HG03103 (cell line): ENCODE data around the gene ALG10.
A peak's percentile ranks its signal among the peaks of the same experiment; 100 is the strongest.
"Not testable (repeated sequence)": the region's sequence is repeated elsewhere in the genome, so short reads cannot be mapped to it uniquely, and the experiment has no call there.

ENCODE experiments used
- ATAC-seq: cut with Tn5 transposase; IDR thresholded peaks from one replicate; pipeline ENCODE4 v1.9.1; 2021; ENCODE audit warnings: low read depth; ENCODE audit not compliant: unreplicated experiment

ALG10 gene

DNA sequence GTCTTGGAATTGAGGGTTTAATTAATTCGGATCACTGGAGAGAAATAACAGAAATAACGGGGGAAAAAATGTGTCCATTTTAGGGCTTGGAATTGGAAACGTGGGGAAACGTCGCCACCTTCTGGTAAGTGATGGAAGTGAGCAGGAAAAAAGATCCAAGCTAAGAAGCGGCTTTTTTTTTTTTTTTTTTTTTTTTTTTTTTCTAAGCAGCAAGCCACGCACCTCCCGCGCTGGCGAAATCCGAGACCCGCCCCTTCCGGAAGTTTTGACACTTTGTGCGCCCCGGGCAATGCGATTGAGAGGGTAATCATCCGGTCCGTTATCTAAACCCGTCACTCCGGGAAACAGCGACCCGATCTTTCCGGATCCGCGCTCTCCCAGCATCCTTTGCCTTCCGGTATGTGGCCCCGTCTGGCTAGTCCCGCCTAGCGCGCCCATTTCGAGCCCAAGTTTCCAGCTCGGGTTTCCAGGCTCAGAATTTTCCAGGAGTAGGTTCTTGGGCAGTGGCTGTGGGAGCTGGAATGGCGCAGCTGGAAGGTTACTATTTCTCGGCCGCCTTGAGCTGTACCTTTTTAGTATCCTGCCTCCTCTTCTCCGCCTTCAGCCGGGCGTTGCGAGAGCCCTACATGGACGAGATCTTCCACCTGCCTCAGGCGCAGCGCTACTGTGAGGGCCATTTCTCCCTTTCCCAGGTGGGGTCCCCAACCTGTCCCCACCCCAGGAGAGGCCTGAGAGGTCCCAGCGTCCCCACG is at the start of gene ALG10:
Gene ALG10, plus strand, starts transcription at position 418 of the 752 bp plus-strand sequence. Its CDS starts 104 bp downstream, at position 522.
- peak; percentile 99 for ATAC-seq

DNA sequence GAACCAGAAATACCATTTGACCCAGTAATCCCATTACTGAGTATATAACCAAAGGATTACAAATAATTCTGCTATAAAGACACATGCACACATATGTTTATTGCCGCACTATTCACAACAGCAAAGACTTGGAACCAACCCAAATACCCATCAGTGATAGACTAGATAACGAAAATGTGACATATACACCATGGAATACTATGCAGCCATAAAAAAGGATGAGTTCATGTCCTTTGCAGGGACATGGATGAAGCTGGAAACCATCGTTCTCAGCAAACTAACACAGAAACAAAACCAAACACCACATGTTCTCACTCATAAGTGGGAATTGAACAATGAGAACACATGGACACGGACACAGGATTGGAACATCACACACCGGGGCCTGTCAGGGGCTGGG is 49.4 kb upstream of the ALG10 start:
- ATAC-seq: not testable (repeated sequence)

DNA sequence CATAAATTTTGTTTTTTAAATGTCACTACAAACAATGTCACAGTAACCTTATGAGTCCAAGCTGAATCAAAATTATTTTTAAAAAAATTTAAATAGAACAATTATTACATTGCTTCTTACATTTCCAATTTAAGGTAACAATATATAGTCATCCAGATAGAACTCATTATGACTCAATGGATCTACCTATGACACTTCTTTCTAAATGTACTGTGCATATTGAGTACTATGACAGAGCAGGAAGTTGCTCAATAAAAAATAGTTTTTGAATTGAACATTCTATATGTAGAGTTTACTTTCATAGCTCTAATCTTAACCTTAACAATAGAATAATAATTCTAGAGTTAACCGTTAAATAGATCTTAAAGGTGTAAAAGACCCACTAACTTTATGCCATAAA is 44.4 kb upstream of the ALG10 start:
- ATAC-seq: no peak

DNA sequence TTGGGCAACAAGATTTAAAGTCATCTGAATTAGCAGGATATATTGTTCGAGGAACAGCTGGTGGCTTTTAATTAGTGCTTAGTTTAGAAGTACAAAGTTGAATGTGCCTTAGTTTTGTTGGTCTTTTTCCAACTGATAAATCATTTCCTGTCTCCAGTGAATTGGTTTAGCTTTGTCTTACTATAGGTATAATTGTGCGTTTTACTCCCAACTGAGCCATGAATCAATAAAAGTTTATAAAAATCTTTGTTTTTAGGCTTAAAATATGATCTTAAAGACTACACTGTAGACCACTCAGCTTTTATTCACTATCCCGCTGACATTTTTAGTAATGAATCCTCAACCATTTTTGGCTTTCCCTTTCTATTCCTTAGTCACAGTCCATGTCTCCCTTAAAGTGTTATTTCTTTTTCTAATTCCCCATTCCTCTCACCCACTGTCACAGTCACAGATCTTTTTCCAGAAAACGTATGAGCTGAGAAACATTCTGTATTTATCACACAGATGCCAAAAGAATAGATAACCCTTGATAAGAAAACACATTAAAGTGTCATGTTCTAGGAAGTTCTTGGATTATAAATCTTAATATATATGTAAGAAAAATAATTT is 34.0 kb upstream of the ALG10 start:
- no peak for ATAC-seq

- ATAC-seq: no peak
Measured at GRCh38 chr12:33988913-33989312, 33.4 kb upstream of the ALG10 start.

DNA sequence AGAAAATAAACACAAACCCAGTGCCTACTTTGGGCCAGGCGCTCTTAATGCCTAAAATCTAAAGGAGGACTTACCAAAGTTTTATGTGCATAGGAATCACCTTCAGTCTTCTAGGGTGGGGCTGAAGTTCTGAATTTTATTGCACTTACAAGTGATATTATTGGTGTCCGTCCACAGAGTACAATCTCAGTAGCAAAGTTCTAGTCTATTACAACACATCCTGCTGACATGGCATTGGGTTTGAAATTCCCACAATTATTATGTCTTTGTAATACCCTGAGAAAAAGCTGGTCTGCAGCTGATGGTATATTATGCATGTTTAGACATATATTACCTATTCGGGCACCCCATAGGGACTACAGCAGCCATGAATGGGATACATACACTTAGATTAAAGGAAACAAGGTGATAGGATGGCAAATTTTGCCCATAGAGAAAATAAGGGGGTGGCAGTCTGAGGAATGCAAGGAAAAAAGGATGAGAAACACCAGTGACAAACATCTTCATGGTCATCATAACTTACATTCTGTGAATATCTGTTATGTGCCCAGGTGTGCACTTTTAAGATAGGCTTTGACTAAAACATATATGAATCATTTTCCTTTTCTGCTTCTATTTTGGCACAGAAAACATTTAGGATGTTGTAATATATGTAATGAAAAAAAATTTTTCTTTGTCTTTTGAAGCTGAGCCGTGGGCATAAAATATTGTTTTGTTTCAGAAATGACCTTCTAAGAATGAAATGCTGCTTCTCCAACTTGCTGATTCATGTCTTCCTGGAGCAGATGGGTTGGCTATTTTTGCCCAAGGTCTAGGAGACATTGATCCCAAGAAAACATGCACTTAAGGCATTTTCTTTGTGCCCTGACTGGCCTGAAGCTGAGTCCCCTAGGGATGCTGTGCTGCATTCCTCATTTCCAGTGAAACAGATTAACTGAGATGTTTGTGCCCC is 27.2 kb upstream of the ALG10 start:
- ATAC-seq: no peak

DNA sequence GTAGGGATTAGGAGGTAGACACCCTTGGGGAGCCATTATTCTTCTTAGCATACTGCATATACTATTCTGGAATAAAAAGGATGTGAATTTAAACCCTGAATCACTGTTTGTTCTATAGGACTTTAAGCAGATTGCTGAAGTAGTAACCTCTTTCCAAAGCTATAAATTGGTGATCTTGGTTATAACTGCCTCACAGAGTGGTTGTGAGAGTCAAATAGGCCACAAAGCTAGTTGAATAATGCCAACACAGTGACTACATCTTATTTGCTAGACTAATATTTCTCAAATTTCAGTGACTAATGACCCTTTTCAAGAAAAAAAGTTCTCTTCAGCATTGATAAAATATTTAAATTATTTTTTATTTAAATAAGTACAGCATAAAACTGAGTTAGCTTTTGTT is 13.5 kb upstream of the ALG10 start:
- not testable (repeated sequence) for ATAC-seq

DNA sequence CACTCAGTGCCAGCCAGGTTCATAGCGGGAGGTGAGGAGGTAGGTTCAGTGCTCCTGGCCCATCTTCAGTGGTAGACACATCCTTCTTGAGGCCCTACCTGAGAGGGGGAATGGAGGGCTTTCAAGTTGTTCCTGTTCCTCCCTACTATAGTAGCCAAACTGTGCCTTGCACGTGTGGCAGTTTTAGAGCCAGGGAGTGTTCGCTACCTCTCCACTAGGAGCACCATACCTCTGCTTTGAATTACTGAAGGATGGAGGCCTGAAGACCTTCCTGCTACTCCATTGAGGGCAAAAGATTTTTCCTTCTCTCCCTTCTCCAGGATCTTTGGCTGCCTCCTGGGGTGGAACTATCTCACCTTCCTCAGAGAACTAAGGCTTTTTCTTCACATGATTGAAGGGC is 5.9 kb upstream of the ALG10 start:
- ATAC-seq: no peak

DNA sequence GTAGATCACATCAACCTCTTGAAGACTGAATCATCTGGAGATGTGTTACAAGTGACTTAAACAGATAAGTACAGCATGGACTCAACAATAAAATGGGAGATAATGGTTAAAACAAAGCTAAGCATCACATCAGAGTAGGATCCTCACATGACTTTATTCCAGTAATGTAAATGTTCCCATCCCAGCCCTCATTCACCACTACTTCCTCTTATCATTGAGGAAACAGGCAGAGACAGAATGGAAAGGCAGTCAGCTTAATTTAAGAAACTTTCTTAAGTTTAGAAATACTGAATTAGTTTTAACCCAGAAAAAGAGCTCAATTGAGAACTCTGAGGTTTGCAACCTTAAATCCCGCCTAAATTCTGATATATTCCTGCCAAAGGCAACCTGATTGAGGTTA is 1.2 kb upstream of the ALG10 start:
- no peak for ATAC-seq

DNA sequence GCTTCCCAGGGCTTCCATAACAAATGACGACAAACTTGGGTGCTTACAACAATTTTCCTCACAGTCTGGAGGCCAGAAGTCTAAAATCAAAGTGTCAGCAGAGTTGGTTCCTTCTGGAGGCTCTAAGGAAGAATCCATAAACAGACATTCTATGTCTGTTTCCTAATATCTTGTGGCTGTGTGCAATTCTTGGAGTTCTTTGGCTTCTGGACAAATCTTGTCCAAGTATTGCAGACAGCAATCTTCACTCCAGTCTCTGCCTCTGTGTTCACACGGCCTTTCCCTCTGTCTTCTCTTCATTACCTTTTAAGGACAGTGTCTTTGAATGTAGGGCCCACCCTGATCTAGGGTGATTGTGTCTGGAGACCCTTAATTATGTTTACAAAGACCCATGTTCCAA is 5.4 kb downstream of the ALG10 start:
- not testable (repeated sequence) for ATAC-seq

- no peak for ATAC-seq
Measured at GRCh38 chr12:34030591-34030990, 8.3 kb downstream of the ALG10 start.

- no peak for ATAC-seq
Measured at GRCh38 chr12:34033628-34034296, 11.5 kb downstream of the ALG10 start.

DNA sequence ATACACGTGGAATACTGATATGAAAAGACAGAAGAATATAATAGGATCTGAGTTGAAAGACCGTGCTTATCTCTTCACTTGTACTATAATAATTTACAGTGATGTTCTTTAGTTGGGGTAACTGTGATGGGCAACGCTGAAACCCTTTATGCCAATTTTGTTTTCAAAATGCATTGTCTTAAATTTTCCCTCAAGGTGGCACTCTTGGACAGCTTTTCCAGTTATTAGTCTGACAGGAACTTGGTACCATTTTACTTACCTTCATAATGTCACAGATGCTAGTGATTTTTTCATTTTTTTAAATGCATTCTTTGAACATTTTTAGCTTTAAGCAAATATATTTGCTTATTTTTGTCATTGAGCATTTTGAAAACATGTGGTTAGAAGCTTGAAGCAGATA is 16.1 kb downstream of the ALG10 start:
- ATAC-seq: not testable (repeated sequence)

GRCh38 chr12:34046570-34046969 is 24.3 kb downstream of the ALG10 start:
- no peak for ATAC-seq

DNA sequence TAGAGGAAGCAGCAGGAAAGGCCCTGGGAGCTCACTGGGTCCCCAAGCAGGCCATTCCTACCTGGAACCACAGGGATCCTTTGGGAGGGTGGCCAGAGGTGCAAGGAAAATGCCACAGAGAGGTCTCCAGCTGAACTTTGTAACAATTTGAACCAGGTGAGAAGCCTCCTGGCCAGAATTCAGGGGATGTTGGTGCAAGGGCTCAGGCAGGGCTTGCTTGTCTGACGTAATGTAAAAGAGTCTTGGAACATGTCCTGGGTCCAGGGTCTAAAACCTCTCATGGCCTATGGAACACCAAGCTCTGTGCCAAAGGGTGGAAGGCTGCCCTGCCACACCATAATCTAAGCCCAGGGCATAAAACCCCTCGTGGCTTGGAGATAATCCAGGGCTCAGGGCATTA is 25.6 kb downstream of the ALG10 start:
- not testable (repeated sequence) for ATAC-seq

- ATAC-seq: no peak
Measured at GRCh38 chr12:34048714-34049113, 26.4 kb downstream of the ALG10 start.

GRCh38 chr12:34051486-34051885 is 29.2 kb downstream of the ALG10 start:
- ATAC-seq: no peak

DNA sequence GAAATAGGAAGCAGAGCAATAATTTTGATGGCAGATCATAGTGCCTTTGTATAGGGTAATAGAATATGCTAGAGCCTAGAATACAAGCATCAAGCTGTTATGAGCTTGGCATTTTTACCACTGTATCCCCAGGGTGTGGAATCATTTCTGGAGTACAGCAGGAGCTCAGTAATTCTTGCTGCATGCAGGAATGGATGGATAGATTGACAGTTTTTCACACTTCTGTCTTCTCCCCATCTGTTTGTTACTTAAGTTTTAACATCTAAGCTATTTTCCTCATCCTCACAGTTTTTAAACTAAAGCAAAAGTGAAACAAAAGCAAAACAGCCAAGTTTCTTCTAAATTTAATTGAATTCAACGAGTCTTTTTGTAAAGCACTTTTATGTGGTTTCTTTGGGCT is 32.6 kb downstream of the ALG10 start:
- ATAC-seq: no peak
